ENCODE results near the gene TOMM7.

GRCh38 chr7:22867589-22867988 lies 44.9 kb upstream of the TOMM7 start:
- TF ChIP-seq GATA2 (IDR thresholded peaks at IDR 0.05; ENCODE audit: low read depth, low read length) (no peak), GATA3 (IDR thresholded peaks at IDR 0.05; ENCODE audit: low read depth, low read length) (no peak)

All from SH-SY5Y (cell line).